HCT116 (cell line): ENCODE results near the gene C1R. TPM values are rescaled to one million over a fixed set of nuclear protein-coding genes. Genes with fewer than 3 reads are reported as not detected.

Experiments
- ATAC-seq: fragments of 200-7000 bp; cut with Tn5 transposase; 2 replicates; pipeline ENCODE4 v1.9.1; 2020; ENCODE audit warnings: mild to moderate bottlenecking, moderate library complexity
- BruUV-seq: library from RNA; stranded (reverse); fragments of 400-500 nt; replicated peaks from 2 replicates; lab custom pipeline; 2021; lab: Mats Ljungman, UMichigan
- CTCF ChIA-PET: fragments of 300-600 bp; sonication (Branson Sonifier 250); formaldehyde crosslinking; loops from one replicate; lab custom pipeline; 2021; ENCODE audit warnings: antibody characterized with exemption; lab: Charles Lee
- POLR2A ChIA-PET: fragments of 300-600, 350-600 bp; sonication (Branson Sonifier 250); formaldehyde crosslinking; loops from one replicate; lab custom pipeline; 2021; ENCODE audit warnings: antibody characterized with exemption; lab: Charles Lee
- RAD21 ChIA-PET, 2 experiments: fragments of 300-600 bp; sonication (Branson Sonifier 250); formaldehyde crosslinking; loops; one replicate each; lab custom pipeline; 2023; ENCODE audit warnings: low total read pairs in 2 of 2; ENCODE audit not compliant: uncharacterized antibody in 2 of 2, unreplicated experiment in 2 of 2, low non-redundant PET in 1 of 2; lab: Charles Lee
- DNase-seq: peaks from one replicate; pipeline ENCODE4 v3.0.0-alpha.2; 2010; ENCODE audit warnings: low read depth, low spot score
- H2AFZ ChIP-seq: fragments of 200-600 bp; shearing (Covaris generic), sonication (generic); 2 replicates; pipeline ENCODE4 v1.6.1; 2017; ENCODE audit warnings: low read depth, mixed run types, mixed read lengths, antibody characterized with exemption, low read length; ENCODE audit not compliant: poor library complexity, severe bottlenecking
- H3K27ac ChIP-seq: 2 replicates; pipeline ENCODE4 v1.5.1; 2012; ENCODE audit warnings: low read depth, low read length
- H3K27me3 ChIP-seq: fragments of 200-600 bp; sonication (generic); 2 replicates; pipeline ENCODE4 v1.6.1; 2016; ENCODE audit warnings: mixed run types, low read length, mixed read lengths; ENCODE audit not compliant: insufficient read depth
- H3K36me3 ChIP-seq, 2 experiments: fragments of 200-500 bp in 1 of 2; fragments of 200-600 bp in 1 of 2; sonication (Bioruptor generic) in 1 of 2; sonication (generic) in 1 of 2; 2 replicates each; pipeline versions ENCODE4 v1.5.1 to v1.6.1; 2014 to 2016; ENCODE audit warnings: low read length in 2 of 2, inconsistent platforms in 1 of 2, mixed read lengths in 1 of 2, mixed run types in 1 of 2; ENCODE audit not compliant: insufficient read depth in 2 of 2, control insufficient read depth in 1 of 2
- H3K4me1 ChIP-seq, 2 experiments: fragments of 200-600 bp in 1 of 2; sonication (generic) in 1 of 2; 2 replicates each; pipeline versions ENCODE4 v1.5.1 to v1.6.1; 2012 to 2017; ENCODE audit warnings: low read length in 2 of 2, inconsistent platforms in 1 of 2, mild to moderate bottlenecking in 1 of 2, mixed read lengths in 1 of 2, mixed run types in 1 of 2, moderate library complexity in 1 of 2; ENCODE audit not compliant: insufficient read depth in 2 of 2, control insufficient read depth in 1 of 2
- H3K4me2 ChIP-seq: fragments of 200-600 bp; sonication (generic); 2 replicates; pipeline ENCODE4 v1.6.1; 2017; ENCODE audit warnings: mixed run types, low read length, mixed read lengths
- H3K4me3 ChIP-seq, 2 experiments: fragments of 200-600 bp in 1 of 2; sonication (generic) in 1 of 2; replicated peaks in 1 of 2; 2 replicates each; pipeline ENCODE4 v1.5.1; 2011 to 2016; ENCODE audit warnings: low read length in 2 of 2, control low read depth in 1 of 2, low read depth in 1 of 2, mild to moderate bottlenecking in 1 of 2, mixed read lengths in 1 of 2, mixed run types in 1 of 2
- H3K79me2 ChIP-seq: fragments of 200-600 bp; sonication (generic); 2 replicates; pipeline ENCODE4 v1.6.1; 2017; ENCODE audit warnings: mild to moderate bottlenecking, mixed run types, low read length, moderate library complexity, mixed read lengths; ENCODE audit not compliant: insufficient read depth
- H3K9ac ChIP-seq: fragments of 200-600 bp; sonication (generic); 2 replicates; pipeline ENCODE4 v1.6.1; 2016; ENCODE audit warnings: low read length, mixed read lengths
- H3K9me2 ChIP-seq: fragments of 200-600 bp; sonication (generic), shearing (Covaris generic); 2 replicates; pipeline ENCODE4 v1.6.1; 2017; ENCODE audit warnings: mixed run types, mild to moderate bottlenecking, moderate library complexity; ENCODE audit not compliant: insufficient read depth
- H3K9me3 ChIP-seq, 2 experiments: fragments of 200-500 bp in 1 of 2; fragments of 200-600 bp in 1 of 2; sonication (Bioruptor generic) in 1 of 2; sonication (generic) in 1 of 2; 2 replicates each; pipeline ENCODE4 v1.6.1; 2014 to 2017; ENCODE audit warnings: low read length in 2 of 2, mixed read lengths in 2 of 2, inconsistent platforms in 1 of 2, low read depth in 1 of 2, mild to moderate bottlenecking in 1 of 2, mixed run types in 1 of 2, moderate library complexity in 1 of 2; ENCODE audit not compliant: control insufficient read depth in 1 of 2, insufficient read depth in 1 of 2
- H4K20me1 ChIP-seq: fragments of 200-600 bp; sonication (generic), shearing (Covaris generic); 2 replicates; pipeline ENCODE4 v1.6.1; 2017; ENCODE audit warnings: mixed run types, mild to moderate bottlenecking, moderate library complexity; ENCODE audit not compliant: insufficient read depth
- CEBPB ChIP-seq: IDR thresholded peaks from 2 replicates; pipeline ENCODE4 v1.6.1; 2012; ENCODE audit warnings: low read depth
- CTCF ChIP-seq, 3 experiments: fragments of 200-600 bp in 1 of 3; sonication (generic) in 1 of 3; IDR thresholded peaks in 2 of 3; conservative IDR thresholded peaks in 1 of 3; 2 replicates each; pipeline ENCODE4 v1.5.1; 2012 to 2017; ENCODE audit warnings: low read depth in 2 of 3, low read length in 2 of 3, antibody characterized with exemption in 1 of 3, borderline replicate concordance in 1 of 3, control low read depth in 1 of 3, mild to moderate bottlenecking in 1 of 3, mixed read lengths in 1 of 3, mixed run types in 1 of 3, moderate library complexity in 1 of 3; ENCODE audit not compliant: insufficient read depth in 1 of 3
- ELF1 ChIP-seq: IDR thresholded peaks from 2 replicates; pipeline ENCODE4 v1.6.1; 2012; ENCODE audit warnings: low read depth, borderline replicate concordance
- POLR2AphosphoS5 ChIP-seq: IDR thresholded peaks from 2 replicates; pipeline ENCODE4 v1.6.1; 2011; ENCODE audit warnings: mild to moderate bottlenecking, low read depth, low read length, moderate library complexity
- RAD21 ChIP-seq: IDR thresholded peaks from 2 replicates; pipeline ENCODE4 v1.6.1; 2012; ENCODE audit warnings: low read depth, mild to moderate bottlenecking
- REST ChIP-seq: IDR thresholded peaks from 2 replicates; pipeline ENCODE4 v1.6.1; 2012; ENCODE audit warnings: low read depth
- intact Hi-C: fragments of 100-400 bp; cut with micrococcal nuclease; formaldehyde crosslinking; loops from 2 replicates; pipeline ENCODE4 v1.10.0; 2022
- total RNA-seq: library from RNA; stranded (reverse); gene quantifications from one replicate; pipeline ENCODE4 v1.2.1, GENCODE V29; 2021; ENCODE audit not compliant: unreplicated experiment

Gene C1R
- total RNA-seq, 1 experiment from 2014 or later, result 4.3 TPM

GRCh38 chr12:7090222-7090998, 1.8 kb downstream of the C1R start:
- H3K9ac ChIP-seq, result no peak overlapping the region
- RAD21 ChIA-PET, result no interaction called here
- no peaks in the 10 kb centered on the region for H3K36me3 ChIP-seq
- H2AFZ ChIP-seq, result no peak overlapping the region
- no peak overlapping the region for H3K4me2 ChIP-seq
- no peak for TF ChIP-seq POLR2AphosphoS5
- no peak for TF ChIP-seq CTCF (IDR thresholded peaks at IDR 0.05 in 2 of 3, conservative IDR thresholded peaks at IDR 0.05 in 1 of 3; ENCODE audit: borderline replicate concordance in 1 of 3, insufficient read depth in 1 of 3, low read depth in 2 of 3, low read length in 2 of 3)
- no peak for TF ChIP-seq REST
- TF ChIP-seq CEBPB, result no peak
- no peak for TF ChIP-seq ELF1
- no peak for TF ChIP-seq RAD21
- TF ChIP-seq, all 23 proteins: peak for 0
- DNase-seq (no peak), ATAC-seq (no peak)
- Histone ChIP-seq H4K20me1 (no peaks in the 10 kb centered on the region), H3K9me2 (no peaks in the 10 kb centered on the region), H3K27me3 (0 out of 2 replicates have a peak, but pooled peaks cover 4% of the 10 kb centered on the region), H3K4me3 (no peak overlapping the region), H3K9me3 (no peaks in the 10 kb centered on the region), H3K79me2 (no peaks in the 10 kb centered on the region), H3K4me1 (peaks cover 0 to 6% of the 10 kb centered on the region in 2 experiments; a peak in 1 of 4 replicates), H3K27ac (no peak overlapping the region)
- no TSS peak for BruUV-seq
- POLR2A ChIA-PET, result interaction anchor here (1.1 to 1.7 kb wide), 2 partner anchors 129 to 147 kb away, joined by 3 to 4 read pairs; partner anchors contain the start of genes C12orf57 and RNU7-1
- intact Hi-C loops, result loop anchor here (5.0 kb wide), 1 partner anchor 118 kb away; the partner anchor contains the start of genes EMG1 and PHB2
- CTCF ChIA-PET, result interaction anchor here (1.1 kb wide), 1 partner anchor 218 kb away, joined by 3 read pairs; the partner anchor contains the start of gene SPSB2
